ENCODE results near the gene KNDC1.

GRCh38 chr10:133197786-133198185 is 37.8 kb downstream of the KNDC1 start:
- TF ChIP-seq, protein P1, sequence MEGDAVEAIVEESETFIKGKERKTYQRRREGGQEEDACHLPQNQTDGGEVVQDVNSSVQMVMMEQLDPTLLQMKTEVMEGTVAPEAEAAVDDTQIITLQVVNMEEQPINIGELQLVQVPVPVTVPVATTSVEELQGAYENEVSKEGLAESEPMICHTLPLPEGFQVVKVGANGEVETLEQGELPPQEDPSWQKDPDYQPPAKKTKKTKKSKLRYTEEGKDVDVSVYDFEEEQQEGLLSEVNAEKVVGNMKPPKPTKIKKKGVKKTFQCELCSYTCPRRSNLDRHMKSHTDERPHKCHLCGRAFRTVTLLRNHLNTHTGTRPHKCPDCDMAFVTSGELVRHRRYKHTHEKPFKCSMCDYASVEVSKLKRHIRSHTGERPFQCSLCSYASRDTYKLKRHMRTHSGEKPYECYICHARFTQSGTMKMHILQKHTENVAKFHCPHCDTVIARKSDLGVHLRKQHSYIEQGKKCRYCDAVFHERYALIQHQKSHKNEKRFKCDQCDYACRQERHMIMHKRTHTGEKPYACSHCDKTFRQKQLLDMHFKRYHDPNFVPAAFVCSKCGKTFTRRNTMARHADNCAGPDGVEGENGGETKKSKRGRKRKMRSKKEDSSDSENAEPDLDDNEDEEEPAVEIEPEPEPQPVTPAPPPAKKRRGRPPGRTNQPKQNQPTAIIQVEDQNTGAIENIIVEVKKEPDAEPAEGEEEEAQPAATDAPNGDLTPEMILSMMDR (IDR thresholded peaks at IDR 0.05) = no peak
- no peak for TF ChIP-seq POLR2AphosphoS5 (IDR thresholded peaks at IDR 0.05)
